HEK293 (cell line): ENCODE data around the gene ADH6.

Experiments used
- CTCF ChIA-PET: fragments of 350-600 bp; formaldehyde crosslinking; extraction: SDS; loops from one replicate; lab custom pipeline; 2021; ENCODE audit warnings: antibody characterized with exemption; lab: Yijun Ruan, JAX
- POLR2A ChIA-PET: fragments of 300-600 bp; formaldehyde crosslinking; extraction: SDS; loops from one replicate; lab custom pipeline; 2020; ENCODE audit warnings: antibody characterized with exemption, inconsistent platforms; lab: Yijun Ruan, JAX
- H3K27ac ChIP-seq: fragments of 200-500 bp; sonication (Bioruptor generic); 2 replicates; pipeline ENCODE4 v1.5.1; 2014; ENCODE audit warnings: low read depth, low read length, control low read depth, inconsistent platforms; ENCODE audit errors: extremely low read depth
- H3K36me3 ChIP-seq, 2 experiments: fragments of 200-500 bp in 1 of 2; sonication (Bioruptor generic) in 1 of 2; 1 replicate in 1 of 2; 2 replicates in 1 of 2; pipeline ENCODE4 v1.5.1; 2014 to 2017; ENCODE audit warnings: inconsistent platforms in 2 of 2, low read length in 2 of 2; ENCODE audit not compliant: control insufficient read depth in 2 of 2, insufficient read depth in 1 of 2
- H3K4me1 ChIP-seq: fragments of 200-500 bp; sonication (Bioruptor generic); 2 replicates; pipeline ENCODE4 v1.5.1; 2014; ENCODE audit warnings: mild to moderate bottlenecking, low read length, inconsistent platforms; ENCODE audit not compliant: control insufficient read depth, insufficient read depth
- H3K4me3 ChIP-seq: 2 replicates; pipeline ENCODE4 v1.5.1; 2011; ENCODE audit warnings: low read depth, mild to moderate bottlenecking, control low read depth, low read length, moderate library complexity
- H3K9me3 ChIP-seq: fragments of 200-500 bp; sonication (Bioruptor generic); 2 replicates; pipeline ENCODE4 v1.5.1; 2014; ENCODE audit warnings: low read depth, low read length, inconsistent platforms; ENCODE audit not compliant: control insufficient read depth, insufficient read depth
- BCL11B ChIP-seq: fragments of 450-650 bp; formaldehyde crosslinking; IDR thresholded peaks from 2 replicates; pipeline ENCODE4 v1.5.1; 2016; ENCODE audit warnings: low read depth, missing biosample characterization, missing genetic modification characterization
- KLF1 ChIP-seq: fragments of 450-650 bp; formaldehyde crosslinking; IDR thresholded peaks from 2 replicates; pipeline ENCODE4 v1.5.1; 2016; ENCODE audit warnings: missing biosample characterization, missing genetic modification characterization
- OSR2 ChIP-seq: fragments of 450-650 bp; formaldehyde crosslinking; IDR thresholded peaks from 2 replicates; pipeline ENCODE4 v1.5.1; 2016; ENCODE audit warnings: missing biosample characterization, missing genetic modification characterization
- ZBTB21 ChIP-seq: fragments of 450-650 bp; formaldehyde crosslinking; IDR thresholded peaks from 2 replicates; pipeline ENCODE4 v1.5.1; 2017; ENCODE audit warnings: missing biosample characterization, missing genetic modification characterization
- ZEB2 ChIP-seq: fragments of 450-650 bp; formaldehyde crosslinking; IDR thresholded peaks from 2 replicates; pipeline ENCODE4 v1.5.1; 2016; ENCODE audit warnings: missing biosample characterization, missing genetic modification characterization
- ZNF132 ChIP-seq: fragments of 450-650 bp; formaldehyde crosslinking; IDR thresholded peaks from 2 replicates; pipeline ENCODE4 v1.5.1; 2017; ENCODE audit warnings: missing biosample characterization, missing genetic modification characterization, borderline replicate concordance
- ZNF146 ChIP-seq: fragments of 450-650 bp; formaldehyde crosslinking; IDR thresholded peaks from 2 replicates; pipeline ENCODE4 v1.5.1; 2016; ENCODE audit warnings: missing biosample characterization, missing genetic modification characterization
- ZNF292 ChIP-seq: fragments of 450-650 bp; formaldehyde crosslinking; IDR thresholded peaks from 2 replicates; pipeline ENCODE4 v1.5.1; 2016; ENCODE audit warnings: low read depth, missing biosample characterization, missing genetic modification characterization, borderline replicate concordance
- ZNF324 ChIP-seq: fragments of 450-650 bp; formaldehyde crosslinking; IDR thresholded peaks from 2 replicates; pipeline ENCODE4 v1.5.1; 2016; ENCODE audit warnings: missing biosample characterization, missing genetic modification characterization
- ZNF530 ChIP-seq: fragments of 450-650 bp; formaldehyde crosslinking; IDR thresholded peaks from 2 replicates; pipeline ENCODE4 v1.5.1; 2016; ENCODE audit warnings: low read depth, missing biosample characterization, missing genetic modification characterization
- ZNF549 ChIP-seq: fragments of 450-650 bp; IDR thresholded peaks from 2 replicates; pipeline ENCODE4 v1.5.1; 2018; ENCODE audit warnings: missing biosample characterization, missing genetic modification characterization, mild to moderate bottlenecking, inconsistent platforms, moderate library complexity
- ZNF621 ChIP-seq: fragments of 450-650 bp; formaldehyde crosslinking; IDR thresholded peaks from 2 replicates; pipeline ENCODE4 v1.5.1; 2017; ENCODE audit warnings: missing biosample characterization, missing genetic modification characterization
- ZNF654 ChIP-seq: fragments of 450-650 bp; formaldehyde crosslinking; IDR thresholded peaks from 2 replicates; pipeline ENCODE4 v1.5.1; 2016; ENCODE audit warnings: low read depth, missing biosample characterization, missing genetic modification characterization
- ZNF747 ChIP-seq: fragments of 450-650 bp; formaldehyde crosslinking; IDR thresholded peaks from 2 replicates; pipeline ENCODE4 v1.5.1; 2016; ENCODE audit warnings: missing biosample characterization, missing genetic modification characterization
- ZNF76 ChIP-seq: fragments of 450-650 bp; formaldehyde crosslinking; IDR thresholded peaks from 2 replicates; pipeline ENCODE4; 2016; ENCODE audit warnings: low read depth, missing biosample characterization, missing genetic modification characterization, borderline replicate concordance
- ZNF776 ChIP-seq: fragments of 450-650 bp; formaldehyde crosslinking; IDR thresholded peaks from 2 replicates; pipeline ENCODE4 v1.5.0; 2017; ENCODE audit warnings: missing biosample characterization, missing genetic modification characterization, borderline replicate concordance
- ZSCAN23 ChIP-seq: fragments of 450-650 bp; formaldehyde crosslinking; IDR thresholded peaks from 2 replicates; pipeline ENCODE4 v1.5.1; 2016; ENCODE audit warnings: missing biosample characterization, missing genetic modification characterization
- TF ChIP-seq, protein P1 (sequence below): fragments of 450-650 bp; formaldehyde crosslinking; IDR thresholded peaks from 2 replicates; pipeline ENCODE4 v1.5.1; 2016; ENCODE audit warnings: missing biosample characterization, missing genetic modification characterization, borderline replicate concordance

ADH6 gene

GRCh38 chr4:99208719-99209075, 10.3 kb downstream of the ADH6 start:
- TF ChIP-seq BCL11B (tag by site-specific recombination) (no peak), ZNF146 (tag by site-specific recombination) (no peak), ZEB2 (no peak), ZSCAN23 (tag by site-specific recombination) (no peak), ZNF324 (tag by site-specific recombination) (no peak), OSR2 (tag by site-specific recombination) (no peak), ZNF654 (tag by site-specific recombination) (no peak)
- TF ChIP-seq, protein P1, sequence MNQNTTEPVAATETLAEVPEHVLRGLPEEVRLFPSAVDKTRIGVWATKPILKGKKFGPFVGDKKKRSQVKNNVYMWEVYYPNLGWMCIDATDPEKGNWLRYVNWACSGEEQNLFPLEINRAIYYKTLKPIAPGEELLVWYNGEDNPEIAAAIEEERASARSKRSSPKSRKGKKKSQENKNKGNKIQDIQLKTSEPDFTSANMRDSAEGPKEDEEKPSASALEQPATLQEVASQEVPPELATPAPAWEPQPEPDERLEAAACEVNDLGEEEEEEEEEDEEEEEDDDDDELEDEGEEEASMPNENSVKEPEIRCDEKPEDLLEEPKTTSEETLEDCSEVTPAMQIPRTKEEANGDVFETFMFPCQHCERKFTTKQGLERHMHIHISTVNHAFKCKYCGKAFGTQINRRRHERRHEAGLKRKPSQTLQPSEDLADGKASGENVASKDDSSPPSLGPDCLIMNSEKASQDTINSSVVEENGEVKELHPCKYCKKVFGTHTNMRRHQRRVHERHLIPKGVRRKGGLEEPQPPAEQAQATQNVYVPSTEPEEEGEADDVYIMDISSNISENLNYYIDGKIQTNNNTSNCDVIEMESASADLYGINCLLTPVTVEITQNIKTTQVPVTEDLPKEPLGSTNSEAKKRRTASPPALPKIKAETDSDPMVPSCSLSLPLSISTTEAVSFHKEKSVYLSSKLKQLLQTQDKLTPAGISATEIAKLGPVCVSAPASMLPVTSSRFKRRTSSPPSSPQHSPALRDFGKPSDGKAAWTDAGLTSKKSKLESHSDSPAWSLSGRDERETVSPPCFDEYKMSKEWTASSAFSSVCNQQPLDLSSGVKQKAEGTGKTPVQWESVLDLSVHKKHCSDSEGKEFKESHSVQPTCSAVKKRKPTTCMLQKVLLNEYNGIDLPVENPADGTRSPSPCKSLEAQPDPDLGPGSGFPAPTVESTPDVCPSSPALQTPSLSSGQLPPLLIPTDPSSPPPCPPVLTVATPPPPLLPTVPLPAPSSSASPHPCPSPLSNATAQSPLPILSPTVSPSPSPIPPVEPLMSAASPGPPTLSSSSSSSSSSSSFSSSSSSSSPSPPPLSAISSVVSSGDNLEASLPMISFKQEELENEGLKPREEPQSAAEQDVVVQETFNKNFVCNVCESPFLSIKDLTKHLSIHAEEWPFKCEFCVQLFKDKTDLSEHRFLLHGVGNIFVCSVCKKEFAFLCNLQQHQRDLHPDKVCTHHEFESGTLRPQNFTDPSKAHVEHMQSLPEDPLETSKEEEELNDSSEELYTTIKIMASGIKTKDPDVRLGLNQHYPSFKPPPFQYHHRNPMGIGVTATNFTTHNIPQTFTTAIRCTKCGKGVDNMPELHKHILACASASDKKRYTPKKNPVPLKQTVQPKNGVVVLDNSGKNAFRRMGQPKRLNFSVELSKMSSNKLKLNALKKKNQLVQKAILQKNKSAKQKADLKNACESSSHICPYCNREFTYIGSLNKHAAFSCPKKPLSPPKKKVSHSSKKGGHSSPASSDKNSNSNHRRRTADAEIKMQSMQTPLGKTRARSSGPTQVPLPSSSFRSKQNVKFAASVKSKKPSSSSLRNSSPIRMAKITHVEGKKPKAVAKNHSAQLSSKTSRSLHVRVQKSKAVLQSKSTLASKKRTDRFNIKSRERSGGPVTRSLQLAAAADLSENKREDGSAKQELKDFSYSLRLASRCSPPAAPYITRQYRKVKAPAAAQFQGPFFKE = no peak
- ChIA-PET CTCF (no interaction called here), POLR2A (no interaction called here)
- no peak overlapping the region for H3K27ac ChIP-seq
- H3K36me3 ChIP-seq = no peaks in the 10 kb centered on the region
- no peaks in the 10 kb centered on the region for H3K9me3 ChIP-seq
- no peaks in the 10 kb centered on the region for H3K4me1 ChIP-seq
- no peak overlapping the region for H3K4me3 ChIP-seq

GRCh38 chr4:99207911-99208718, 10.9 kb downstream of the ADH6 start:
- CTCF ChIA-PET = no interaction called here
- Histone ChIP-seq H3K27ac (no peak overlapping the region), H3K9me3 (no peaks in the 10 kb centered on the region)
- TF ChIP-seq ZNF132 (tag by site-specific recombination) (no peak), ZNF292 (no peak), ZNF549 (tag by site-specific recombination) (no peak), ZNF530 (tag by site-specific recombination) (no peak), ZNF747 (no peak), ZNF621 (tag by site-specific recombination) (no peak), ZNF776 (tag by site-specific recombination) (no peak), KLF1 (no peak), ZNF76 (tag by site-specific recombination) (no peak), ZBTB21 (tag by site-specific recombination) (no peak)
- TF ChIP-seq, all 188 proteins: peak for 0
- no peak overlapping the region for H3K4me3 ChIP-seq
- POLR2A ChIA-PET = no interaction called here
- H3K4me1 ChIP-seq = no peaks in the 10 kb centered on the region
- no peaks in the 10 kb centered on the region for H3K36me3 ChIP-seq
